Right cardiac atrium (tissue), 5 donors: Measurements from ENCODE around the gene TOP3B. TPM values are rescaled to one million over a fixed set of nuclear protein-coding genes. Genes with fewer than 3 reads are reported as not detected.

ENCODE experiments used
- ATAC-seq, 2 donors: fragments of 200-7000 bp; cut with Tn5 transposase; one replicate each; pipeline versions ENCODE4 v1.8.0 to v1.9.1; 2020; ENCODE audit warnings: moderate library complexity in 2 of 2, mild to moderate bottlenecking in 1 of 2
- DNase-seq, 3 donors: peaks; one replicate each; pipeline ENCODE4 v3.0.0-alpha.2; 2020
- H3K27ac ChIP-seq: one replicate; pipeline ENCODE4 v1.5.1; 2013; ENCODE audit warnings: mild to moderate bottlenecking, low read length, control low read depth, moderate library complexity
- H3K27me3 ChIP-seq: one replicate; pipeline ENCODE4 v1.6.1; 2013; ENCODE audit not compliant: control insufficient read depth, insufficient read depth
- H3K4me1 ChIP-seq: one replicate; pipeline ENCODE4 v1.6.1; 2013; ENCODE audit warnings: low read length; ENCODE audit not compliant: control insufficient read depth, insufficient read depth
- H3K4me3 ChIP-seq: one replicate; pipeline ENCODE4 v1.5.1; 2013; ENCODE audit warnings: low read length, control low read depth
- H3K9me3 ChIP-seq: one replicate; pipeline ENCODE4 v1.6.1; 2013; ENCODE audit warnings: low read length; ENCODE audit not compliant: control insufficient read depth
- WGBS: extraction: QIAGEN DNeasy Blood & Tissue Kit; methylation state at CpG from one replicate; pipeline ENCODE4 v1.1.7; 2013; 5-methylcytosine and 5-hydroxymethylcytosine counted together
- intact Hi-C, 4 donors: fragments of 100-400 bp; cut with DNase I; formaldehyde crosslinking; loops; one replicate each; pipeline versions ENCODE4 v1.11.0 to v1.14.0; 2022 to 2023
- polyA plus RNA-seq: library from polyadenylated mRNA; stranded (reverse); fragments of 200-250 nt; gene quantifications from one replicate; pipeline ENCODE4 v1.2.3, GENCODE V29; 2013
- total RNA-seq, 4 donors: library from RNA; stranded (reverse); fragmentation: NEBNext Ultra II Directional; extraction: Animal tissue kit (Norgen Biotek cat#: 25700); gene quantifications; one replicate each; pipeline ENCODE4 v1.2.1, GENCODE V29; 2021
- donor health status: healthy with polysubstance abuse.
- donor health status: DM: no; HTN: yes; CAD: no.
- donor health status: DM: no; HTN: no; CAD: no.
- donor health status: DM: no; HTN: yes; CAD: no; lungs with severe emphysema.
- donor health status: DM: yes; HTN: yes; CAD: no.

The TOP3B gene
- total and polyA plus RNA-seq, 5 donors, result 11.1 to 17.8 (median 12.8) TPM

GRCh38 chr22:22010358-22010757 is 27.8 kb upstream of the TOP3B start:
- 38% methylated on average over 2 of the region's 2 CpGs for WGBS
- H3K27me3 ChIP-seq, result no peaks in the 10 kb centered on the region

GRCh38 chr22:22009661-22010060 is 27.1 kb upstream of the TOP3B start:
- H3K4me3 ChIP-seq, result no peak overlapping the region
- no peaks in the 10 kb centered on the region for H3K27me3 ChIP-seq
- intact Hi-C loops, result no loop called here
- DNase-seq, result no peak
- H3K4me1 ChIP-seq, result no peaks in the 10 kb centered on the region
- no peaks in the 10 kb centered on the region for H3K9me3 ChIP-seq
- 68% methylated on average over 3 of the region's 3 CpGs for WGBS
- no peak overlapping the region for H3K27ac ChIP-seq
- ATAC-seq, result no peak

More at GRCh38 chr22:22010358-22010757, 27.8 kb upstream of the TOP3B start:
- ATAC-seq (no peak), DNase-seq (no peak)
- Histone ChIP-seq H3K27ac (no peak overlapping the region), H3K9me3 (no peaks in the 10 kb centered on the region), H3K4me1 (no peaks in the 10 kb centered on the region), H3K4me3 (no peak overlapping the region)
- intact Hi-C loops, result no loop called here

- intact Hi-C loops, result no loop called here
- H3K27ac ChIP-seq, result no peak overlapping the region
- DNase-seq (no peak), ATAC-seq (no peak)
- H3K9me3 ChIP-seq, result no peaks in the 10 kb centered on the region
- no peaks in the 10 kb centered on the region for H3K27me3 ChIP-seq
- 93% methylated on average over 6 of the region's 6 CpGs for WGBS
- H3K4me3 ChIP-seq, result no peak overlapping the region
- H3K4me1 ChIP-seq, result no peaks in the 10 kb centered on the region
Measured at GRCh38 chr22:22006596-22006990, 24.0 kb upstream of the TOP3B start.

DNA sequence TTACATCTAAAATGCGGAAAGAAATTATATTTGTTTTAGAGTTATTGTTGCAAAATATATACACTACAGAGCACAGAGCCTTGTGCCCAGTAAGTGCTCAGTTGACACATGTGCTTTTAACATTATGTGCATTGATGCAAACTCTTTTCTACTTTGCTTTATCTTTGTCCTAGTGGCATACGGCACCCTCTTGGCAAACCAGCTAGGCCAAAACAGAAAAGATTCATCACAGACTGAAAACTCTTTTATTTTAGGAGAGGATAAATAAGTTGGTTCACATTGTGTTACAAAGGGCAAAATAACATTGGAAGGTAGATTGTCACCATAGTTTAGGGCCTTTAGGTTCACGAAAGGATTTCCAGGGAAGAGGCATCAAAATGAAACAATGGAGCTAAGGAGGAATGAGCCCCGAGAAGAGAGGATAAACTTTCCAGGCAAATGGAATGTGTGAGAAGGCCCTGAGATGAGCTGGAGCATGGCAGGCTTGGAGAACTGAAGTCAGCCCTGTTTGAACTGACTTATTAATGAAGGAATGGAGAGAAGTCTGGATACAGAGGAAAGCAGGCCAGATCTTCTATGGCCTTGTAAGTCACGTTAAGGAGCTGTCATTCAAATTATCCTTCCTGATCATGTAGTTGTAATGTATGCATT is 23.5 kb upstream of the TOP3B start:
- Histone ChIP-seq H3K27ac (no peak overlapping the region), H3K4me3 (no peak overlapping the region), H3K27me3 (no peaks in the 10 kb centered on the region), H3K4me1 (no peaks in the 10 kb centered on the region), H3K9me3 (no peaks in the 10 kb centered on the region)
- ATAC-seq, result no peak
- WGBS, result 78% methylated on average over 5 of the region's 5 CpGs
- no peak for DNase-seq
- intact Hi-C loops, result no loop called here

DNA sequence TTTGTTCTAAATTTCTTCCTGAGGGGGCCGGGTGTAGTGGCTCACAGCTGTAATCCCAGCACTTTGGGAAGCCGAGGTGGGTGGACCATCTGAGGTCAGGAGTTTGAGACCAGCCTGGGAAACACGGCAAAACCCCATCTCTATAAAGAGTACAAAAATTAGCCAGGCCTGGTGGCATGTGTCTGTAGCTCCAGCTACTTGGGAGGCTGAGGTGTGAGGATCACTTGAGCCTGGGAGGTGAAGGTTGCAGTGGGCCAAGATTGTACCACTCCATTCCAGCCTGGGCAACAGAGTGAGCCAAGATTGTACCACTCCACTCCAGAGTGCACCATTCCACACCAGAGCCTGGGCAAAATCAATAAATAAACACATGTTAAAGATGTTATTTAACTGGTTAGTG is 20.6 kb upstream of the TOP3B start:
- ATAC-seq (no peak), DNase-seq (no peak)
- Histone ChIP-seq H3K27ac (no peak overlapping the region), H3K9me3 (no peaks in the 10 kb centered on the region), H3K27me3 (no peaks in the 10 kb centered on the region), H3K4me3 (no peak overlapping the region), H3K4me1 (no peaks in the 10 kb centered on the region)
- intact Hi-C loops, result no loop called here
- 72% methylated on average over 3 of the region's 3 CpGs for WGBS

DNA sequence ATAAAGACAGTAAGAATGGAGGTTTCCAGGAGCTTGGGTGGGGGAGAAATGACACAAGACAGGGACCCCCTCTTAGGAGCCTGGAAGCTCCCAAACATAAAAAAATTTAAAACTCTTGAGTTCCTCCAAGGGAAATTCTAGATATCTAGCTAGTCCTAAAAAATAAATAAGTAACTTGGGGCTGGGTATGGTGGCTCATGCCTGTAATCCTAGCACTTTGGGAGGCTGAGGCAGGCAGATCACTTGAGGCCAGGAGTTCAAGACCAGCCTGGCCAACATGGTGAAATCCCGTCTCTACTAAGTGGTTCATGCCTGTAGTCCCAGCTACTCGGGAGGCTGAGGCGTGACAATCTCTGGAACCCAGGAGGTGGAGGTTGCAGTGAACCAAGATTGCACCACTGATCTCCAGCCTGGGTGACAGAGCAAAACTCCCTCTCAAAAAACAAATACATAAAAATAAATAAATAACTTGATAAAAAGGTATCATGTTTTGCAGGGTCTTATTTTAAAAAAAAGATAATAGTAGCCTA is 20.0 kb upstream of the TOP3B start:
- ATAC-seq (no peak), DNase-seq (no peak)
- intact Hi-C loops, result no loop called here
- WGBS, result 91% methylated on average over 3 of the region's 3 CpGs
- Histone ChIP-seq H3K27me3 (no peaks in the 10 kb centered on the region), H3K4me3 (no peak overlapping the region), H3K27ac (no peak overlapping the region), H3K4me1 (no peaks in the 10 kb centered on the region), H3K9me3 (no peaks in the 10 kb centered on the region)

DNA sequence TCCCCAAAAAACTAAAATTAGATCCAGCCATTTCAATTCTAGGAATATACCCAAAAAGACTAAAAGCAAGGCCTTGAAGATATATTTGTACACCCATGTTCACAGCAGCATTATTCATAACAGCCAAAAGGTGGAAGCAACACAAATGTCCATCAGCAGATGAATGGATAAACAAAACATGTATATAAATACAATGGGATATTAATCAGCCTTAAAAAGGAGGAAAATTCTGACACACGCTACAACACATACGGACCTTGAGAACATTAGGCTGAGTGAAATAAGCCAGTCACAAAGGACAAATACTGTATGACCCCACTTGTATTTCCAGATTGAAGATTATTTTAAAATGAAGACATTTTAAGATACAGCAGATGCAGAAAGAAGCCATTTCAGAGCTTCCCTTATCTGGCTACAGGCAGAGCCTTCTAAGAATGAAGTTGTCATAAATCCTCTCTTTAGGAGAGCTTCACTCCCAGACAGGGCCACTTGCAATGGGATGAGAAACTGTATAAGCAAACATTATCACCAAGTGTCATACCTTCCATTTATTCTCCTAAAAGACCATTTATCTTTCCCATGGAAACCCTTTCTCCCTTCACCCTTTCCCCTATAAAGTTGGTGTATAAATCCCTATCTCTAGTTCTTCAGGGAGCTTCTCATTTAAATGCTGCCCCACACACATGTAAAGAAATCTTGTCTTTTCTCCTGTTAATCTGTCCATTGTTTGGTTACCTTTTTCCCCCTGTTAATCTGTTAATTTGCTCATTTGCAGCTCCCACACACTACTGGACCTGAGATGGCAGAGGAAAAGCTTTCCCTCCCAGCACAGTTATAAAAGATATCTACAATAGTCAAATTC is 19.3 kb upstream of the TOP3B start:
- no peak overlapping the region for H3K4me3 ChIP-seq
- WGBS, result 84% methylated on average over 2 of the region's 2 CpGs
- ATAC-seq, result no peak
- H3K4me1 ChIP-seq, result no peaks in the 10 kb centered on the region
- H3K9me3 ChIP-seq, result no peaks in the 10 kb centered on the region
- no peaks in the 10 kb centered on the region for H3K27me3 ChIP-seq
- intact Hi-C loops, result no loop called here
- no peak for DNase-seq
- no peak overlapping the region for H3K27ac ChIP-seq

- Histone ChIP-seq H3K27ac (no peak overlapping the region), H3K27me3 (no peaks in the 10 kb centered on the region), H3K4me3 (no peak overlapping the region), H3K9me3 (no peaks in the 10 kb centered on the region), H3K4me1 (no peaks in the 10 kb centered on the region)
- DNase-seq (no peak), ATAC-seq (no peak)
- intact Hi-C loops, result no loop called here
- 86% methylated on average over 7 of the region's 7 CpGs for WGBS
Measured at GRCh38 chr22:21998595-21999247, 16.1 kb upstream of the TOP3B start.

DNA sequence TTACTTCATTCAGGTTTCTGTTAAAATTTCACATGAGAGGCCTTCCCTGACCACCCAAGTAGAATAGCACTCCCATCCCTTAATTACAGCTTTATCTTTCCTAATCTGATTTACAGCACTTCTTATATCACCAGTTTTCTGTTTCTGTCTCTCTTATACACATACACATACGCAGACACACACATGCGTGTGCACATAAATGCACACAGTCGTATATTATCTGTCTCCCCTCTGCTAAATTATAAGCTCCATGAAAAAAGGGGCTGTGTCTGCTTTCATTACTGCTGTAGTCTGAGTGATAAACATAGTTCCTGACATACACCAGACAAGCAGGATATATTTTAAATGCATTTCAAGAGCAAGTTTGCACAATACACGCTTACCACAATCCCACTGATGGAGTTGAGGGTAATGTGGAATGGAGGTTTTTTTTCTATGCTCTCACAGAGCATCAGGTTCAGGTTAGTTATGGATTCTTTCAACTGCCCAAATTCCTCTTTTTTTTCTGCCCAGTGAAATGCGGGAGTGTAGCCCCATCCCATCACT is 13.7 kb upstream of the TOP3B start:
- intact Hi-C loops, result no loop called here
- Histone ChIP-seq H3K9me3 (no peaks in the 10 kb centered on the region), H3K27ac (no peak overlapping the region), H3K27me3 (no peaks in the 10 kb centered on the region), H3K4me3 (no peak overlapping the region), H3K4me1 (no peaks in the 10 kb centered on the region)
- DNase-seq, result no peak
- ATAC-seq, result no peak
- WGBS, result 80% methylated on average over 5 of the region's 5 CpGs

DNA sequence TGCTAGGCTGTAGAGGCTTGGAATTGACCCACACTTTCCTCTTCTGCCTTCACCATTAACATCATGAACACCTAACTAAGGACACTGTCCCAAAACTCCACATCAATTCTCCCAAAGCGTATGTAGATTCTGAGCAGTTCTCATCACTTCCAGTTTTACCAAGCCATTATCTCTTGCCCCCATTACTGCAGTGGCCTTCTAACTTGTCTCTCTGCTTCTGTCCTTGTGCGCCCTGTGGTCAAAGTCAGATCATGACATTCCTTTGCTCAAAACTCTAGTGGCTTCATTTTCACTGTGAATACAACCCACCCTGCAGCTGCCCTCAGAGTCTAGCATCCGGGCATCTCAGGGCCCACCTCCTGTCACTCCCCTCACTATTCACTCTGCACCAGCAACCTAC is 13.1 kb upstream of the TOP3B start:
- H3K4me3 ChIP-seq, result no peak overlapping the region
- no peaks in the 10 kb centered on the region for H3K9me3 ChIP-seq
- WGBS, result 92% methylated on average over 3 of the region's 3 CpGs
- intact Hi-C loops, result no loop called here
- H3K27ac ChIP-seq, result no peak overlapping the region
- H3K27me3 ChIP-seq, result no peaks in the 10 kb centered on the region
- DNase-seq (no peak), ATAC-seq (no peak)
- no peaks in the 10 kb centered on the region for H3K4me1 ChIP-seq
